DMS114 treated with DMSO at 0.1 percent for 48 hours (cell line): ENCODE results near the gene GDF11.
A peak's percentile ranks its signal among the peaks of the same experiment; 100 is the strongest.

ENCODE experiments used
- DNase-seq: peaks from one replicate; lab custom pipeline; 2025; ENCODE audit not compliant: unreplicated experiment; lab: John Stamatoyannopoulos, UW

Gene GDF11

DNA sequence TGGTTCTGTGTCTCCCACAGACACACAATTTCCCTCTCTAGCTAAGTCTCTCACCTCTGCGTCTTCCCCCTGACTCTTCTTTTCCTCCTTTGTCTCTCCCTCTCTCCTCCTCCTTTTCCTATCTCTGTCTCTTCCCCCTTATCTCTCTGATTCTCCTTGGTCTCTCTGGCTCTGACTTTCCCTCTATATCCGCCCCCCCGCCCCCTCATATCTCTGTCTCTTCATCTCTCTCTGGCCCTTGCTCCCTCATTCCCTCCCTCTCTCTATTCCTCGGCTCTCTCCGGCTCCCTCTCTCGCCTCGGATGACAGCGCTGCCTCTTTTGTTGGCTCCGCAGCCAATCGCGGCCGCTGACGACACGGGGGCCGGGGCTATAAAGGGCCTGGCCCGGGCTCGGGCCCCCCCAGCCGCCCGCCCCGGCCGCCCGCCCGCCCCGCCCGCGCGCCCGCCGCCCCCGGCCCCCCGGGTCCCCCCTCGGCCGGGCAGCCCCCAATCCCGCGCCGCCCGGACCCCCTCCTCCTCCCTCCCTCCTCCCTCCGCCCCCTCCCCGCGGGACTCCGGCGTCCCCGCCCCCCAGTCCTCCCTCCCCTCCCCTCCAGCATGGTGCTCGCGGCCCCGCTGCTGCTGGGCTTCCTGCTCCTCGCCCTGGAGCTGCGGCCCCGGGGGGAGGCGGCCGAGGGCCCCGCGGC is at the start of gene GDF11:
GDF11 (plus strand) TSS at position 404 of the 687 bp plus-strand sequence; CDS start at position 599, 195 bp downstream.
- DNase-seq: peak; percentile 76

DNA sequence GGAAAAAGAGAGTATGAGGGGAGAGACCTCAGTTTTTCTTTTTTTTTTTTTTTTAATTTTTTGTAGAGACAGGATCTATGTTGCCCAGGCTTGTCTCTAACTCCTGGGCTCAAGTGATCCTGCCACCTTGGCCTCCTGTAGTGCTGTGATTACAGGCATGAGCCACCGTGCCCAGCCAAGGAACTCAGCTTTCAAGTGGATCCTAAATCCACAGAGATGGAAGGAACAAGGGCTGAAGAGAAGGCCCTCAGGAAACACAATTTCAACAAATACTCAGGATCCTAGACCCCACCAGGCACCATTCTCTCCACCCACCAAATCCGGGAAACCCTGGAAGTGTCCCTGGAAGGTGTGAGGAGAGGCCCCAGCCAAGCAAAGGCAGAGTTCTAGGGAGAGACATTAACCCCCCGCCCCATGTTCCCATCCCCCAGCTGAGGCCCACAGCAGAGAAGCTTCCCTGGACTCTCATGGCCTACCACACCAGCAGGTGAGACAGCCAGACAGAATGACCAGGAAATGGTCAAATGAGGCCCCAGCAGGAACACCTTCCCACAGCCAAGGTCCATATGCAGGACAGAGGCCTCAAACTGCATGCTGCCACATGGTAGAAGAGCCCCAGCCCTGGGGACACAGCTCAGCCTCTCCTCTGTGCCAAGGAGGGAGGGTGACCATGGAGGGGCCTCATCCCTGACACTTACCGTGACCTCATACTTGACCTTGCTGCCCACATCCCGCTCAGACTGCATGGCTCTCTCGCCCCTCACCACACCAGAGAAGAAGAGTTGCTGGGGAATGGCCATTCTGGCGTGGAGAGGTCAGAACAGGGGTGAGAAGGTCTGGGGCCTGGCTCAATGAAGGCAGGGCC is 49.4 kb upstream of the GDF11 start:
- DNase-seq: no peak

DNA sequence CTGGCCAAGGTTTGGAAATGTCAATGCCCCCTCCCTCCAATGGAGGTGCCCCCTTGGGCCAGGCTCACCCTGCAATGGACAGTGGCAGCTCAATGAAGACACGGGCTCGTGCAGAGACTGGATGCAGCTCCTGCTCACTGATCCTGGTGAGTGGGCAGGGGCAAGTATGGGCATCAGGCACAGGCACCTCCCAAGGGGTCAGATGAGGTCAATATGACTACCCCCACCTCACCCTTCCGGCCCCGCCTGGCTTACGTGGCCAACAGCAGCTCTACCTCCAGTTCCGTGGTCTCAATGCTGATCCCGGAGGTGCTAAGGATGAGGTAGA is 48.8 kb upstream of the GDF11 start:
- no peak for DNase-seq

DNA sequence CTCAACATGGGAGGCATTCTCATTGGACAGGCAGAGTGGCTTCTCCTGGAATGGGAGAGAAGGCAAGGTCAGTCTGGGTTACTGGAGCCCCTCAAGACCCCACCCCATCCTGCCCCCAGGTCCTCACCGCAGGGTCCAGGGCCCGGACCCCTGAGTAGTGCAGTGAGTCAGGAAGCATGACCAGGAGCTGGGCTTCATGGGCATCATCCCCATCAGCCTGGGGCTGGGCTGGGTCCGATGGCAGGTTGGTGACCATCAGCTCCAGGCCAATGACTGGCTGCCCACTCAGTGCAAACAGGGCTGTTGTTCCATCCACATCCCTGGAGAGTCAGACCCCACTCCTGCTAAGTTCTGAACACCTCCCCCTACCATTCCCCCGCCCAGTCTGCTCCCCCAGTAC is 48.3 kb upstream of the GDF11 start:
- DNase-seq: no peak

DNA sequence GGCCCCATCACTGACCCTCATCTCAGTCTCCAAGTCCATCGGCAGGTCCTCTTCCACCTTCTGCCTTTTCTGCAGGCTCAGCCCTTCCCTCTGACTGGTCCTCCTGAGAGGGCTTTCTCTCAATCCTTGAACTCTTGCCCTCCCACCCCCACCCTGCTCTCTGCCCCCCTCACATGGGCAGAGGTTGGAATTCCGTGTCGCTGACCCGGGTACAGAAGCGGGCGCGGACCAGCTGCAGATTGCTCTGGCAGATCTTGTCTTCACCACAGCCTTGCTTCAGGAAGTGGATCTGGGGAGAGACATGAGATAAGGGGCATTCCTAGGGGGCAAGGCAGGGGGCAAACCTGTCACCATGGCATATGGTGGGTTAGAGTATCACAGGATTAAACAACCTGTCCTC is 47.6 kb upstream of the GDF11 start:
- DNase-seq: no peak

DNA sequence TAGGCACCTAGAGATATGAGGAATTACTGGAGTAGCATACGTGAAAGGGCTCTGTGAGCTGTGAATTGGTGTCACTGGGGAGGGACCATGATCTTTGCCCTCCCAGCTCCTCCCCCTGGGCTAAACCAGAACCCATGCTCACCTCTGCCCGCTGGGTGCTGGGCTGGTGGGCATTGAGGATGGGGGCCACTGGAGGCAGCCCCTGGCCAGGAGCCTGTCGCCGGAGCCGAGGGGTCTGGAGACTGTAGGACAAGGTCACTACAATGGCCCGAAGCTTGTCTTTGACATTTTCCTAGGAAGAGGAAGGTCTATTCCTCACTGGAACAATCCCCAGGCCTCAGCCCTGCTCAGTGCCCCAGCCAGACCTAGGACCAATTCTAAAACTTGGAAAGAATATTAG is 46.8 kb upstream of the GDF11 start:
- DNase-seq: no peak

DNA sequence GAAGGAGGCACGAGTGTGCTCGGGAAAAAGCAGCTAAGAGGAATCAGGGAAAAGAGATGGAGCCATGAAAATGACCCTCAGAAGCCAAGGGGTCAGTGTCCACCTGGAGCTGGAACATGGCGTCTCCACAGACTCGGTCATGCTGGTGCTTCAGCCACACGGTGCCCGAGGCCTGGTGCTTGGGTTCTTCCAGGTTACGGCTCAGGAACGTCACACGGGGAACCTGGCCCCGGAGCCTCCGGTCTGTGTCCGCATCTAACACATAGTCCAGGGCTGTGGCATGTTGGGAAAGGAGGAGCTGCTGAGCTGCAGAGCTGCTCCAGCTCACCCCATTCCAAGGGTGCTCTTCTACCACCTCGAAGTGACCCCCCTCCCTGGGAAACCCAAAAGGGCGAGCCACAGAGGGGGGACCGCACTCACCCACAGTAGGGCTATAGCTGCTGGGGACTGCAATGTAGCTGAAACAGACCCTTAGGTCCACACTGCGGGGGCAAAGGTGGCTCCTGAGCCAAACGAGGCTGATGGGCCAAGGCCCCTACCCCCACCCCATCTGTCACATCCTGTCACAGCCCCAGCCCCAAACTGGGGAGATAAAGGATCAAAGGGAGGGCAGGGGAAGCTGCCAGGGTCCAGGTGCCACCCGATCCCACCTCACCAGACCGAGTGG is 46.0 kb upstream of the GDF11 start:
- DNase-seq: no peak

DNA sequence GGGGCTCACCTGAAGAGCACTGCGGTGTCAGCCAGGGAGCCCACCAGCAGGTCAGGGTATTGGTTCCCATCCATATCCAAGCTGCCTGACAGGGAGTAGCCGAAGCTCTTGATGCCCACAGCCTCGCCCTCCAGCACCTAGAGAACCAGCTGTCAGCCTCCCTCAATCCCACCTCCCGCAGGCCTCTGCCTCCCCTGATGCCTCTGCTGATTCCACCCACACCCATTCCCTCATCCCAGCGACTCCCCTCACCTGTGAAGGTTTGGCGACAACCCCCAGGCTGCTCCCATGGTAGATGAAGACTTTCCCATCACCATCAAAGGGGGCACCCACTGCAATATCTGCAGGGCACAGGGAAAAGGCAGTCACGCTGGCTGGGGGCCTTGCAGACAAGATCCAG is 45.2 kb upstream of the GDF11 start:
- DNase-seq: no peak

DNA sequence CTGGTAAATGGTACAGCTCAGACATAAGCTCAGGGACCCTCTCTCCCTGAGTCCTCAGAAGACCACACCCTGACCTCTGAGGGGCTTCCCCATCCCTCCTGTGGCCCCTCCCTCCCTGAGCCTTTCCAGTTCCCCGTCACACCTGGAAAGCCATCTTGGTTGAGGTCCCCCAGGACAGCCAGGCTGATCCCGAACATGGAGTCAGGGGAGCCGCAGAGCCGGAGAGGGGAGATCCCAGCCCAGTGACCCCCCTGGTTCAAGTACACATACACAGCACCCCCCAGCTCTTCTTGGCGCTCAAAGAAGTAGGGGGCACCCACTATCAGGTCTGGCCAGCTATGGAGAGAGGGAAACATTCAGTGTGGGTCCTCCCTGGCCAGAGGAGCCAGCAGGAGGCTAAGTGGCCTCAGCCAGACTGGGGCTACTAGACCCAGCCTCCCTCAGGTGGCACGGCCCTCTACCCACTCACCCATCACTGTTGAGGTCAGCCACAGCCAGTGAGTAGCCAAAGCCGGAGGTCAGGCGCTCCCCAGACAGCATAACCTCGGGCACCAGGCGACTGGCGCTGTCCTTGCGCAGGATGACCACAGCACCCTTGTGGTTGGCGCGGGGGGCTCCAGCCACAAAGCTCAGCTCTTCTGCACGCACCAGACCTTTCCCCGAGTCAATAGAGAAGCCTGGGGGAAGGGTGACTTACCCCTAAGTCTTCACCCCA is 44.5 kb upstream of the GDF11 start:
- DNase-seq: no peak

DNA sequence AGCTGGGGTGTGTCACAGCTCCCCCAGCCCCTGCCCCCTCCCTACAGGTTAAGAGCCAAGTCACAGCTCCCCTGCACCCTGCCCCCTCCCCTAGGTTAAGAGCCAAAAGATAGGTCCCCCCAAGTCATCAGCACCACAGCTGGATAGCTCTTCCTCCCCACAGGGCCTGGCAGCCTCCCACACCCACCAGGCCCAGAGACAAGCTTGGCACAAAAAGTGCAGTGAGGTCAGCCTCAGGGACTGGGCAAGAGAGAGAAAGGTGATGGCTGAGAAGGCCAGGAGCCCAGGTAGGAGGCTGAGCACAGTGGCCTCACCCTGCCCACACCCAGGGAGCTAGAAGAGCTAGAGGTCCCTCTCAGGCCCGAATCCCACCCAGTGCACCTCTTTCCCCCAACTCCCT is 44.0 kb upstream of the GDF11 start:
- DNase-seq: no peak

DNA sequence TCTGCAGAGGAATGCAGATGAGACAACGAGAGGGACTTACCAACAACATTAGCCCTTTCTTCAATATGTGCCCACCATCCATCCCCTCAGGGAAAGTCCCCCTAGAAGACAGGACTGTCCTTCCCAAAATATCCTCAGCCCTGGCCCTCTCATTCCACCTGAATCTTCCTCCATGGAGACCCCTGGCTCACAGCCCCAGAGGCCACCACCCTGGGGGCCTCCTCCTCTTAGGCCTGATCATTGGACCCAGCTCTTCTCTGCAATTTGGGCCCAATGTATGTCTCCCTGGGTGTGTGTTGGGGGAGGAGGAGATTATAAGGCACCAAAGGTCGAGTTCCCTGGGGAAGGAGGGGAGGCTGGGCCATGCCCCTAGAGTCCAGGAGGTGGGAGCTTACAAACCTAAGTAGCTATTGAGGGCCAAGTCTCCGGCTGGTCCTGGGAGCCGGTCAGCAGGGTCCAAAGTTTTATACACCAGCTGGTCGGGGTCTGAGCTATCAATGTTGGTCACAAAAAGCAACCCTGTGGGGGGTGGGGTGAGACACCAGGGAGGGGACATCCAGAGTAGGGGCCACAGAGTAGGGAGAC is 43.4 kb upstream of the GDF11 start:
- no peak for DNase-seq

DNA sequence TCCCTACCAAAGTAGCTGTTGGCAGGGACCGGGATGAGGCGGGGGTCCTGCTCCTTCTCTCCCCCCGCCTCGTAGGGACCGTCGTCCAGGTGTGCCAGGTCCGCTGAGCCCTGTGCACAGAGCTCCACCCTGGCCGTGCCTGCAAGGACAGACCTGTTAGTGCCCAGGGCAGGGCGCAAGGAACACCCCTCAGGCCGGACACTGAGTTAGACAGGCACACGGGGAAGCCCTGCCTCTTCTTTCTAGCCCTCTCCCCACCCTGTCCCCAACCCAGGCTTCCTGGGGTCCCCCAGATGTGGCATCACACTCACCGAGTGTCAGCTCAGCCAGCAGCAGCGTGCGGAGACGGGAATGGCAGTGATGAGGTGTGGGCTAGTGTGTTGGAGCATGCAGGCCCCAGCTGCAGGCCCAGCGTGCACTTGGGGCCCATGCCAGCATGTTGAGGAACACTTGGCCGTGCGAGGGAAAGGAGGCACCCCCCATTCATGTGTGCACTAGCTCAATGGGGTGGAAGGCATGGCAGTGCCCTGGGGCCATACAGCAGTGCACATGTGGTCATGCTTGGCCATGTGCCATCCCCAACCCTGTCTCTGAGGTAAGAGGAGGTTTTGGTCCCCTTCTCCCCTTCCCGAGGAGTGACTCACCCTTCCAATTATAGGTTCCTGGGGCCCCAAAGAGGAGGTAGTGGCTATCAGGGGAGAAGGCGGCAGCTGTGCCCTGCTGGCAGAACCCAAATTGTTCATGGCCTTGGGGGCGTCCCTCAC is 42.5 kb upstream of the GDF11 start:
- no peak for DNase-seq

DNA sequence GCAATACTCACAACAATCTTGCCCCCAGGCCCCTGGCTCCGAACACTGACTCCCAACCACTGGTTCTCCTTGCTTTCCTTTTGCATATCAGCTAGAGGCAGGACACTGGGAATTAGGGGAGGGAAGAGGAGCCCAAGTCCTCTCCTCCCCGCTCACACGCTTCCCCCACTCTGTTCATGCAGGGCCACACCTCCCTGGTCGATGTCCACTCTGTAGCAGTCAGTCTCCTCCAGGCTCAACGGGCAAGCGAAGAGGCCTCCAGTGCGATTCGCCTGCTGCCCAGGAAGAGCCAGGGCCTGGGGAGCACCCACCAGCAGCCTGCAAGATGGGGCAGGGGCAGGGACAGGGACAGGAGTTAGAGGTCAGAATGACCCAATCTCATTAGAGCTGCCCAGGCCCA is 40.1 kb upstream of the GDF11 start:
- DNase-seq: no peak

DNA sequence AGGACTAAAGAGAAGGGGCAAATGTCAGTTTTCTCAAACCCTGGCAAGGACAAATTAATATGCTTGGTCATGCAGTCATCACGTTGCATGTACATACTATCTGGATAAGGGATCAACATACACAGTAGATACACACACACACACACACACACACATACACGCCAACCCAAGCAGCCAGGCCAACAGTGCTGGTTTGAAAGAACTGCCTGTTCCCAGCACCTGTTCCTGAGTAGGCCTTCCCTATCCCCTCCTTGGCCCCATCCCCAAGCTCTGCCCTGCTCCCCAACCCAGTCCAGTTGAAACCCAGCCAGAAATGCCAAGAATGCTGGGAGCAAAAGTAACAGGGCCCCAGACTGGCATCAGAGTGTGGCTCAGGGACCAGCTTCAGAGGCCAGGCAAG is 39.6 kb upstream of the GDF11 start:
- no peak for DNase-seq

DNA sequence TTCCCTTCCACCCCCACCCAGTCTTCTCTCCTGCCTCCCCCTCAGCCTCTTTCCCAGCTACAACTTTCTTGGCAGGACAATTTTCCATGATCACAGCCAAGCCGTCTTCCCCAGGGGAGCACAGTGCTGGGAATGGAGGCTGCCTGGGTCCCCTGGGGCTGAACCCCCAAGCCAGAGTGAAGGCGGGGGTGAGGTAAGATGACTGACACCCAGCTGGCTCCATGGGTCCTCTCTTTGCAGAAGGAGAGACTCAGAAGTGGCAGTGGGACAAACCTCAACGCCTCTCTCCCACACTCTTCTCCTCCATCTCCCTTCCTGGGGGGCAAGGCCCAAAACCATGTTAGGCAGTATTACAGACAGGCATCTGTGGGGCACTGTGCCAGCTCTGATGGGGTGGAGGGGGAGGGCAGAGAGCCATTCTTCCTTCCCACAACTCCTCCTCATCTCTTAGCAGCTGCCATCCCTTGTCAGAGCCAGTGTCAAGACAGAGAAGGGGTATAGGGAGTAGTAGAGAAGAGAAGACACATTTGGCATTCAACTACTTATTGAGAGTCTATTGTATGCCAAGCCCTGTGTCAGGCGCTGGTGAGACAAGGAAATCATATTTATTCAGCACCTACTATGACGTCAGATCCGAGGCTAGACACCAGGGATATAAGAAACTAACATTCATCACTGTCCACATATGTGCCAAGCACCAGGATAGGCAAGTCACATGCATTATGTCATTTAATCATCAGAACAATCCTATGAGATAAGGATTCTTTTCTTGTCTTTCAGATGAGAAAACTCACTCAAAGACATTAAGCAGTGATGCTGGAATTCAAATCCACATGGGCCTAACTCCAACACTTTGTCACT is 38.8 kb upstream of the GDF11 start:
- no peak for DNase-seq

DNA sequence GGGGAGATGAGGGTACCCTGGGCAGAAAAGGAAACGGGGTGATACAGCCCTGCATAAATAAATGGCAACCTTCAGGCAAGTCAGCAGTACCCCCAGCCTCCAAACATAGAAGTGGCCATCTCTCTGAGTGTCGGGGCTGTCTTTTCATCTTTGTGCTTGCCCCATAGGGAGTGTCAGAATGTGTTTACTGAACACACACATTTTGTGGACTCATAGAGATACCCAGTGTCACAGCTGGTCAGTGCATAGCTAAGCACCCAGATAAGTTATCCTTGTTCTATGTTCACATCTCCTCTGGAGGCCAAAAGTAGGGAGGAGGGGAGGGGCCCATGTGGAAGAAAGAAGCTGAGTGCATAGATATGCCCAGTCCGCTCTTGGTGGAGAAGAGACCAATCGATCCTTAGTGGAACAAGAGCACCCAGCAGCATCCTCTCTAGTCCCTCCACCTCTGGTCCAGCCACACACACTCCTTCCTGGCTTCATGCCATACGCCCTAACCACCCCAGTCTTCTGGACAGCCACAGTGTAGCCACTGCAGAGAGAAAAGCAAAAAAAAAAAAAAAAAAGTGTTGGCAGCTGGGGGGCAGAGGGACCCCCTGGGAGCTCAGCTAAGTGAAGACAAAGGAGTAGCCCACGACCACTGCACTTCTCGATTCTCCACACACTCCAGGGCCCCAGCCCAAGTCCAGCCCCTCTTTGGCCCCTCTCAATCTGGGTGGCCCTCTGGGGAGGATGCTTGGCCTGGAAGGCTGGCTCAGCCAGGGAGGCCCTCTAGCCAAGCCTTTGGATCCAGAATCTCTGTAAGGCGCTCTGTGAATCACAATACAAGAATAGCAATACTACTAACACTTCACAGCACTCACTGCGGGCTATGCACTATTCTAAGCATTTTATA is 37.9 kb upstream of the GDF11 start:
- DNase-seq: no peak

DNA sequence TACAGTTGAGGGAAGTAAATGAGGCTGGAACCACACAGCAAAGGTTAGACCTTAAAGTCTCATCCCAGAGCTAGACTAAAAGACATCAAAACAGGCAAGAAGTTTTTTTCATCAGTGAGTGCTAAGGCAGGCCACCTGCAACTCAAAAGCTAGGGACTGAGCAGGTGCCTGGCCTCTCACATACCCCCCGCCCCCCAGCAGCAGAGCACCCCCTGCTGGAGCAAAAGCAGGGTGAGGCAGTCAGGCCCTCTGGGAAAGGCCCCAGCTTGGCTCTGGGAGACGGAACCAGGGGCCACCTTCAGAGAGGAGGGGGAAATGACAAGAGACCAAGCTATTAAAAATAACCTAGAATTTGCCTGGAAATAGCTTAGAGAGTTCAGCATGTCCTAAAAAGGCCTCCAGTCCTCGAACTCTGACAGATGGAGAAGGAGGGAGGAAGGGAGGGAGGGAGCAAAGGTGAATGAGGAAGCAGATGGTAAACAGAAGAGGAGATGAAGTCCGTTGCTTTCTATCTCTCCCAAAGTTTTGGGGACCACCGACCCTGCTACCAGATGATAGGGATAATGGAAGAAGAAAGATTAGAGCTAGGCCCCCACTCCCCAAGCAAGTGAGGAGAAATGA is 37.0 kb upstream of the GDF11 start:
- DNase-seq: no peak
